GM18520 (cell line): Measurements from ENCODE around the gene NOX5.

Experiments used
- ATAC-seq: cut with Tn5 transposase; IDR thresholded peaks from one replicate; pipeline ENCODE4 v1.9.1; 2021; ENCODE audit not compliant: unreplicated experiment

NOX5 gene

GRCh38 chr15:69080295-69081248 is 66.1 kb downstream of the NOX5 start:
- ATAC-seq = no peak

DNA sequence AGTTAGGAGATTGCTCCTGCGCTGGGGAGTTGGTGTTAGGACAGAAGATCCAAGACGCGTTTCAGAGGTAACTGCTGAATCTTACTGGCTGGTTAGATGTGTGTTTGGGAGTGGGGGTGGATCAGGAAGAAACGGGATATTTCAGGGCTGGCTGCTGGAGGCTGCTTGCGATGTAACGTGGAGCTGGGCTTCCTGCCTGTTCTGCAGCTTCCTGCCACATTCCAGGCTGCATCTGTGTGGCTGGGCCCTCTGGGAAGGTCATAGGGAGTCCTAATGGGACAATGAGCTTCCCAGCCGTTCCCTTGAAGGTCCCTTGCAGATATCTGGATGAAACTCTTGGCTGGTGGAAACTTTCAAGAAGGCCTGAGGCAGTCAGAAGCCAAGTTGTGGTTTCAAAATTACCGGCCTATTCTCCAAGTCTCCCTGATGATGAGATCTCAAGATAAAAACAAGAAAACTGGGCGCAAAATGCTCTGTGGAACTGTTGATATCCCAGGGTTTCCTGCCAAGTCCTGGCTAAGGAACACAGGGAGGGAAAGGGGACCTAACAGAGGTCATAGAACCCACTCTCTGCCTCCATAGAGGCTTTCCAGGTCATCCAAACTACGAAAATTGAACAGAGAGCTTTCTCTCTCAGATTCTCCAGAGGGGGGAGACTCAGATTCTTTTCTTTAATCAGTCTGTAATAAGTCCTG is 67.0 kb downstream of the NOX5 start:
- no peak for ATAC-seq

GRCh38 chr15:69082021-69082502 is 67.6 kb downstream of the NOX5 start:
- no peak for ATAC-seq

- no peak for ATAC-seq
These were observed 68.1 kb downstream of the NOX5 start for GRCh38 chr15:69082554-69082953.

GRCh38 chr15:69084404-69085030 is 70.0 kb downstream of the NOX5 start:
- ATAC-seq = no peak

- no peak for ATAC-seq
These were observed 71.0 kb downstream of the NOX5 start for GRCh38 chr15:69085325-69086081.

DNA sequence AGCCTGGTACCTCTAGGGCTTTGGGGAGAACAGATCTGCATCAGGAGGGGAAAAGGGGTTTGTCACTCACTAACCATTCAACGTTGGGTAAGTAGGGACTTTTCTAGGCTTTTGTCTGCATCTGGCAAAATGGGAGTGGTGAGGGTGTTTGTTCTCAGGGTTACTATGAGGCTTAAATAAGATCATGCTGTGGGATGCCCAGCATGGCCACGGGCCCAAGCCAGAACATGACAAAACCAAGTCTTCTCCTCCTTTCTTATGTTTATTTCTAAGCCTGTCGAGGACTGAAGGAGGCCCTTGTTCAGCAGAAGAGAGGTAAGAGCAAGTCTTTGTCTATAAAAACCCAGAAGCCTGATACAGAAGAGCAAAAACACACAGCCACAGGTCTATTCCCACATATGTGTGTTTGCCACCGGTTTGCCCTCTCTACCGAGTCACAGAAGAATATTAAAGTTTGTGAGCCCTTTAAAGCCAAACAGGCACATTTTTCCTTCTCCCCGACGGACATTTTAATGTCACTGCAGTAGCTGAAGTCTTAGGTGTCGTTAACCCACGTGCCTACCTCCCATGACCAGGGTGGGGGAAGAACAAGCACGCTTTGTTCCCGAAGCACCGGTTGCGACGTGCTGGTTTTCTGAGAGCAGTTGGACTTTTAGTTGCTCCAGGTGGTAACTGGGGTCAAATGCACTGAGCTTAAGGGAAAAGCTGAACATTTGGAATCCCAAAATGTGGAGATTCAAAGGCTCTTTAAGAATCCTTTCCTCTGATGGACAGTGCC is 72.1 kb downstream of the NOX5 start:
- ATAC-seq = no peak

DNA sequence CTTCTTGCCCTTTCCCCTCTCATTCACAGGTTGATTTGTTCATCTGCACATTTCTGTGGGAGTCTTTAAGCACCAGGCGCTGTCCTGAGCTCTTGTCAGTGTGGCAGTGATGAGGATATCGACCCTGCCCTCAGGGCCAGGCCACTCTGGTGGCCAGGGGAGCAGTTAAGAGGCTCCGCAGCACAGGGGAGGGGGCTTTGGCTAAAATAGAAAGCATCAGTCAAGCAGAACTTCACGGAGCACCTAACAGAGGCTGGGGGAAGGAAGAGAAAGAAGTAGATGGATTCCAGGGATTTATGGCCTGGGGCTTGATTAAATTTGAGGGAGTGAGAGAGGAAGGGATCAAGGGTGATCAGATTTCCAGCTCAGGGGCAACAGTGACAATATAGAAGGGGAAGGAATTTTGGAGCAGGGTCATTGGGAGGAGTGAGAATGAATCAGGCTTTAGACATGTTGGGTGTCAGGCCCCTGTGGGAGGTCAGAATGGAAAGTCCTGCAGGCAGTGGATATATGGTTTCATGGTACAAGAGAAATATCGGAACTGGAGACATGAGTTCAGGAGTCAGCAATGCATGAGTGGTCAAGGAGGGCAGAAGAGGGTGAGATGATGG is 73.0 kb downstream of the NOX5 start:
- no peak for ATAC-seq

DNA sequence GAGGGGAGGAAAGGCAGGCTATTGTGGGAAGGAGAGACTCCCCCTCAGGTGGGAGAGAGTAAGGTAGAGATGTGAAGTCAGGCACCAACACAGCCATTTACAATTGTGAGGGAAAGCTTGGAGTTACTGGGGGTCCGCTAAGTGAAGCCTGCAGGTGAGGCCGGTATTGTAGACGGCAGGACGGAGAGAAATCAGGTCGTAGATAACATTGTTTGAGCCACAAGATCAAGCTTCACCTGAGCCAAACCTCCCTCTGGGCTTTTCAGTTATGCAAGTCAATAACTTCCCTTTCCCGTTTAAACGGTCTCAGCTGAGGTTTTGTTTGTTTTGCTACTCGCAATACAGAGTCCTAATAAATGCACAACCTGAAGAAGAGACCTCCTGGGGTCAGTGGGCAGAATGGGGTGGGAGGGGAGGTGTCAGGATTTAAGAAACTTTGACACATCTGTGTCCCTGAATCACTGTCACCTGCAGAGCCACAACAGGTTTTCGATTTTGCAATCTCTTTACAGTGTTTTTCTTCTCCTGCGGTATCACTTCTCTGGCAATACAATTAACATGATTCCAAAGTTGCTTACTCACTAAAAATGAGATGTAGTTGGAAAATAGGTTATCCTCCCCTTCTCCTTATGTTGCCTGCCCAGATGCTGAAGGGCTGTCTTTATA is 73.9 kb downstream of the NOX5 start:
- ATAC-seq = no peak

DNA sequence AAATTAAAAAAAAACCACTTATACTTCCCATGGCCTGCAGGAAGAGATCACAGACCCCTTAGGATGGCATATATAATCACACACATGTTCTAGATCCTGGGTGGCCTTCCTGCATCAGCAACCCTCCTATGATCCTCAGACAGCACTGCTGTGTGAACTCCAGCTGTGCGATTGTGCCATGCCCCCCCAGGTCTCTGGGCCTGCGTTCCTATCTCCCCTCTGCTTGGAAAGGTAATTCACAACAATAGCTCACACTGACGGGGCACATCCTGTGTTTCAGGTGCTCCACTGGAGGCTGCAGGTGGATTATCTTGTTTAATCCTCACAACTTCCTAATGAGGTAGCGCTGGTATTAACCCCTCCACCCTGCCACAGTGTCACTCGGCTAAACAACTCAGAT is 74.8 kb downstream of the NOX5 start:
- ATAC-seq = no peak

DNA sequence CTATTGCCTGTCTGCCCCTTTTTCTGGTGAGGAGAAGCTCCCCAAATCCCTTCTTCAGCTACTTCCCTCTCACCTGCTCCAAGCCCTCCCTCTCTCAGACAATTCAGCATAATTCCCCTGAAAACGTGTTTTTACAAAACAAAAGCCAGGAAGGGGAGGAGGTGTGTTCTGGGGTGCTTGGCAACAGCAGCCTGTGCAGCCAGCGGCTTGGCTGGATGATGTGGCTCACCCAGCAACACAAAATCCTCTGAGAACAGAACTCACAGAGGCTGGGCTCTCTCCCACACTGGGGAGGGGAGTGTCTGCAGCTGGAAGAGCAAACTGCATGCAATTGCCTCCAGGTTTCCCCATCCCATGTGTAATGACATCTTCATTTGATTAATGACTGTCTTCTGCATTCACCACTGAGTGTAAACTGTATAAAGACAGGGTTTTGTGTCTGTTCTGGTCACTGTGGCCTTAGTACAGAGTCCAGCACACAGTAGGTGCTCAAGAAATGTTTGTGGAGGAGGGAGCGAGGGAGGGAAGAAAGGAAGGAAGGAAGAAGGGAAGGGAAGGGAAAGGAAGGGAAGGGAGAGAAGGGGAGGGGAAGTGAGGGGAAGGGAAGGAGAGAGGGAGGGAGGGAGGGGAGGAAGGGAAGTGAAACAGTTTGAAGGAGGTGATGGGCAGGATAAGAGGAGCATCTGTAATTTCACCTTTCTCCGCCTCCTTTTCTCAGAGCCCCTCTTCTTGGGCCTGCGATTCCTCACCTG is 75.9 kb downstream of the NOX5 start:
- no peak for ATAC-seq

DNA sequence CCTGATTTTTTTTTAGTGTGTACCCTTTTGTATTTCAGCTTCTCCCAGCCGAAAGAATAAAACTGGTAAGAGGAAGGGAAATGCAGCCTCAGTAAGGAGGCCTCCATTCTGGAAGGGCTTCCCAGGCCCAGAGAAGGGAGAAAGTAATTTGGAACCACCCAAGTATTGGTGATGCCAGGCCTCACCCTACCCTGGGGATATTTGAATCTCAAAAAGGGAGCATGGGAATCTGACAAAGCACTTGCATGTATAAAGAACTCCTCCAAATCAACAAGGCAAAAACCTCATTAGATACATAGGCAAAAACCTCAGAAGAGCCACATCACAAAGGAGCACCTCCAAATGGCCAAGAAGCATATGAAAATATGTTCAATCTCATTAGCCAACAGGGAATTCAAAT is 77.2 kb downstream of the NOX5 start:
- no peak for ATAC-seq

- no peak for ATAC-seq
These were observed 77.7 kb downstream of the NOX5 start for GRCh38 chr15:69092159-69092558.

DNA sequence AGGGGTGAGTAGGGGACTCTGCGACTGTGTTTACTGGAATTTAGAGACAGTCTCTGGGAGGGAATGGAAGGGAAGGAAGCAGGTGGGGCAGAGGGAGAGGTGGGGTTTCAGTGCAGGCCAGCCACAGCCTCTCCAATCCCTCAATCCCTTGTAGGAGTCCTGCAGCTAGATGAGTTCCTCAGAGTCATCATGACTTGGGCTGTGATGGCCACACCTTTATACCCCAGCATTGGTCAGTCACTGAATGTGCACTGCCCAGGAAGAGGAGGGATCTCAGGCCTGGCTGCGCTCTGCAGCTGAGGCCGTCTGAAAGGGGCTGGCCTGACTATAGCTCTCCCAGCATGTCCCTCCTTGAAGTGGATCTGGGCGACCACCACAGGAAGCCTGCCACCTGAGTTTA is 78.6 kb downstream of the NOX5 start:
- no peak for ATAC-seq

GRCh38 chr15:69093614-69094013 is 79.1 kb downstream of the NOX5 start:
- ATAC-seq = no peak

- no peak for ATAC-seq
These were observed 79.8 kb downstream of the NOX5 start for GRCh38 chr15:69094124-69094921.

GRCh38 chr15:69095274-69095673 is 80.8 kb downstream of the NOX5 start:
- no peak for ATAC-seq

GRCh38 chr15:69096196-69096595 is 81.7 kb downstream of the NOX5 start:
- ATAC-seq = no peak
